GM23338 (cell line): ENCODE data around the gene OR13F1. TPM values are rescaled to one million over a fixed set of nuclear protein-coding genes. Genes with fewer than 3 reads are reported as not detected.

Experiments
- ATAC-seq: fragments of 200-7000 bp; cut with Tn5 transposase; 3 replicates; pipeline ENCODE4 v1.9.1; 2020
- DNase-seq: peaks from one replicate; pipeline ENCODE4 v3.0.0-alpha.2; 2015; ENCODE audit warnings: low spot score
- H2AFZ ChIP-seq: fragments of 200-600 bp; sonication (generic); 2 replicates; pipeline ENCODE4 v1.8.0; 2016; ENCODE audit warnings: antibody characterized with exemption, mild to moderate bottlenecking, moderate library complexity
- H3F3A ChIP-seq: fragments of 200-600 bp; sonication (generic); replicated peaks from 2 replicates; pipeline ENCODE4 v1.8.0; 2017; ENCODE audit warnings: antibody characterized with exemption, mixed run types, low read depth
- H3K27ac ChIP-seq: fragments of 200-600 bp; sonication (generic); 2 replicates; pipeline ENCODE4 v1.6.1; 2016; ENCODE audit warnings: low read depth
- H3K27me3 ChIP-seq: fragments of 200-600 bp; sonication (generic); 2 replicates; pipeline ENCODE4 v1.8.0; 2016; ENCODE audit warnings: mild to moderate bottlenecking, mixed run types, moderate library complexity; ENCODE audit not compliant: insufficient read depth
- H3K36me3 ChIP-seq: fragments of 200-600 bp; sonication (generic); 2 replicates; pipeline ENCODE4 v1.8.0; 2016; ENCODE audit warnings: mild to moderate bottlenecking; ENCODE audit not compliant: insufficient read depth
- H3K4me1 ChIP-seq: fragments of 200-600 bp; sonication (generic); 2 replicates; pipeline ENCODE4 v1.8.0; 2016; ENCODE audit warnings: mild to moderate bottlenecking, moderate library complexity; ENCODE audit not compliant: insufficient read depth
- H3K4me2 ChIP-seq: fragments of 200-600 bp; sonication (generic); 2 replicates; pipeline ENCODE4 v1.7.1; 2017; ENCODE audit warnings: mixed run types
- H3K4me3 ChIP-seq: fragments of 200-600 bp; sonication (generic); 2 replicates; pipeline ENCODE4 v1.6.1; 2016; ENCODE audit warnings: mixed run types
- H3K79me2 ChIP-seq: fragments of 200-600 bp; sonication (generic); replicated peaks from 2 replicates; pipeline ENCODE4 v1.8.0; 2017; ENCODE audit warnings: mild to moderate bottlenecking; ENCODE audit not compliant: insufficient read depth
- H3K9me2 ChIP-seq: fragments of 200-600 bp; sonication (generic); 2 replicates; pipeline ENCODE4 v1.8.0; 2017; ENCODE audit not compliant: insufficient read depth
- H4K20me1 ChIP-seq: fragments of 200-600 bp; sonication (generic); replicated peaks from 2 replicates; pipeline ENCODE4 v1.8.0; 2017; ENCODE audit warnings: mild to moderate bottlenecking; ENCODE audit not compliant: insufficient read depth
- H3K27ac Mint-ChIP-seq: 2 replicates; pipeline ENCODE4 v1.8.0; 2020; ENCODE audit warnings: inconsistent platforms, mild to moderate bottlenecking, moderate library complexity, mixed read lengths
- H3K27me3 Mint-ChIP-seq: 3 replicates; pipeline ENCODE4 v1.8.0; 2022; ENCODE audit warnings: low read depth, mild to moderate bottlenecking, moderate library complexity, mixed read lengths, inconsistent platforms; ENCODE audit not compliant: insufficient read depth, poor library complexity
- H3K36me3 Mint-ChIP-seq: 3 replicates; pipeline ENCODE4 v1.8.0; 2021; ENCODE audit warnings: low read depth, mild to moderate bottlenecking, inconsistent platforms, moderate library complexity, mixed read lengths
- H3K4me1 Mint-ChIP-seq: 3 replicates; pipeline ENCODE4 v1.8.0; 2020; ENCODE audit warnings: mild to moderate bottlenecking, inconsistent platforms, mixed read lengths
- H3K4me3 Mint-ChIP-seq: 3 replicates; pipeline ENCODE4 v1.8.0; 2021; ENCODE audit warnings: moderate library complexity, mild to moderate bottlenecking, inconsistent platforms, mixed read lengths
- H3K9me3 Mint-ChIP-seq: 3 replicates; pipeline ENCODE4 v1.8.0; 2020; ENCODE audit warnings: moderate library complexity, mild to moderate bottlenecking, inconsistent platforms, mixed read lengths
- CREB1 ChIP-seq: fragments of 250-450 bp; sonication (Bioruptor Pico); IDR thresholded peaks from 2 replicates; pipeline ENCODE4 v1.5.0; 2020; ENCODE audit warnings: low read depth, mild to moderate bottlenecking, moderate library complexity
- CTCF ChIP-seq, 2 experiments: fragments of 200-600 bp in 1 of 2; sonication (generic) in 1 of 2; conservative IDR thresholded peaks; 2 replicates each; pipeline versions ENCODE4 v1.5.1 to v1.6.1; 2016 to 2017; ENCODE audit warnings: antibody characterized with exemption in 2 of 2, low read depth in 2 of 2, mild to moderate bottlenecking in 2 of 2, moderate library complexity in 1 of 2
- EZH2phosphoT487 ChIP-seq: fragments of 200-600 bp; sonication (generic); IDR thresholded peaks from one replicate; pipeline ENCODE4 v1.8.1; 2018; ENCODE audit warnings: antibody characterized with exemption; ENCODE audit not compliant: unreplicated experiment
- NANOG ChIP-seq: IDR thresholded peaks from 2 replicates; pipeline ENCODE4 v1.6.1; 2016; ENCODE audit warnings: antibody characterized with exemption, borderline replicate concordance
- POLR2AphosphoS5 ChIP-seq: IDR thresholded peaks from 2 replicates; pipeline ENCODE4 v1.6.1; 2016; ENCODE audit warnings: antibody characterized with exemption, low read depth
- REST ChIP-seq: IDR thresholded peaks from one replicate; pipeline ENCODE4 v1.6.1; 2018; ENCODE audit warnings: antibody characterized with exemption; ENCODE audit not compliant: unreplicated experiment
- STAT1 ChIP-seq: IDR thresholded peaks from one replicate; pipeline ENCODE4 v1.6.1; 2016; ENCODE audit warnings: antibody characterized with exemption; ENCODE audit not compliant: unreplicated experiment
- ZNF114 ChIP-seq: fragments of 250-450 bp; sonication (Bioruptor Pico); IDR thresholded peaks from 2 replicates; pipeline ENCODE4 v1.5.0; 2020; ENCODE audit warnings: mild to moderate bottlenecking, moderate library complexity
- polyA plus RNA-seq: library from polyadenylated mRNA; unstranded; fragments of >200 nt; fragmentation: Nextera tagmentation; extraction: Ambion mirVana; gene quantifications from 2 replicates; pipeline ENCODE4 v1.2.1, GENCODE V29; 2016
- total RNA-seq: library from RNA; depleted of rRNA; stranded (reverse); fragments of >200 nt; shearing (Covaris generic); gene quantifications from 2 replicates; pipeline ENCODE4 v1.2.3, GENCODE V29; 2014
- TF ChIP-seq, protein P1 (sequence below): IDR thresholded peaks from 2 replicates; pipeline ENCODE4 v1.6.1; 2016; ENCODE audit warnings: antibody characterized with exemption
- TF ChIP-seq, protein P2 (sequence below): fragments of 250-450 bp; sonication (Bioruptor Pico); IDR thresholded peaks from 2 replicates; pipeline ENCODE4 v1.5.0; 2020; ENCODE audit warnings: mild to moderate bottlenecking, moderate library complexity

Gene OR13F1
- total and polyA plus RNA-seq, 2 experiments from 2014 or later: not detected

DNA sequence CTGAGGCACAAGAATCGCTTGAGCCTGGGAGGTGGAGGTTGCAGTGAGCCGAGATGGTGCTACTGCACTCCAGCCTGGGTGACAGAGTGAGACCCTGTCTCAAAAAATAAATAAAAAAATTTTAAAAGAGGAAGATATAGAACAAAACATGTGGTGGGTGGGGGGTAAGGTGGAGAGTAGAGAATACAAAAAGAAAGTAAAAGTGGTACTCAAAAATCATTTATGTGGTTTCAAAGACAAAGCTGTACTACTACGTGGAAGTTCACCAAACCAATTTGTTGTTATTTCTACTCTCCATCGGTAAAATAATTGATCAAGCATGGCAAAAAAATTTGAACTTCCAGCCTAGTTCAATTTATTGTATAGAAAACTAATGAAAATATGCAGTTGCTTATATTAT lies 40.6 kb downstream of the OR13F1 start (continued):
- TF ChIP-seq CTCF (conservative IDR thresholded peaks at IDR 0.05; ENCODE audit: low read depth in 2 of 2) (no peak), CREB1 (CRISPR knock-in tag) (no peak), NANOG (no peak), REST (no peak)
- TF ChIP-seq, protein P1, sequence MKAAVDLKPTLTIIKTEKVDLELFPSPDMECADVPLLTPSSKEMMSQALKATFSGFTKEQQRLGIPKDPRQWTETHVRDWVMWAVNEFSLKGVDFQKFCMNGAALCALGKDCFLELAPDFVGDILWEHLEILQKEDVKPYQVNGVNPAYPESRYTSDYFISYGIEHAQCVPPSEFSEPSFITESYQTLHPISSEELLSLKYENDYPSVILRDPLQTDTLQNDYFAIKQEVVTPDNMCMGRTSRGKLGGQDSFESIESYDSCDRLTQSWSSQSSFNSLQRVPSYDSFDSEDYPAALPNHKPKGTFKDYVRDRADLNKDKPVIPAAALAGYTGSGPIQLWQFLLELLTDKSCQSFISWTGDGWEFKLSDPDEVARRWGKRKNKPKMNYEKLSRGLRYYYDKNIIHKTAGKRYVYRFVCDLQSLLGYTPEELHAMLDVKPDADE: no peak

GRCh38 chr9:104553261-104553660 lies 49.2 kb downstream of the OR13F1 start:
- Mint-ChIP-seq H3K4me3 (no peak overlapping the region), H3K9me3 (peaks cover 8% of the 10 kb centered on the region; the same call in 1 of the 3 replicates)
- TF ChIP-seq CREB1 (CRISPR knock-in tag): no peak
- TF ChIP-seq, protein P2, sequence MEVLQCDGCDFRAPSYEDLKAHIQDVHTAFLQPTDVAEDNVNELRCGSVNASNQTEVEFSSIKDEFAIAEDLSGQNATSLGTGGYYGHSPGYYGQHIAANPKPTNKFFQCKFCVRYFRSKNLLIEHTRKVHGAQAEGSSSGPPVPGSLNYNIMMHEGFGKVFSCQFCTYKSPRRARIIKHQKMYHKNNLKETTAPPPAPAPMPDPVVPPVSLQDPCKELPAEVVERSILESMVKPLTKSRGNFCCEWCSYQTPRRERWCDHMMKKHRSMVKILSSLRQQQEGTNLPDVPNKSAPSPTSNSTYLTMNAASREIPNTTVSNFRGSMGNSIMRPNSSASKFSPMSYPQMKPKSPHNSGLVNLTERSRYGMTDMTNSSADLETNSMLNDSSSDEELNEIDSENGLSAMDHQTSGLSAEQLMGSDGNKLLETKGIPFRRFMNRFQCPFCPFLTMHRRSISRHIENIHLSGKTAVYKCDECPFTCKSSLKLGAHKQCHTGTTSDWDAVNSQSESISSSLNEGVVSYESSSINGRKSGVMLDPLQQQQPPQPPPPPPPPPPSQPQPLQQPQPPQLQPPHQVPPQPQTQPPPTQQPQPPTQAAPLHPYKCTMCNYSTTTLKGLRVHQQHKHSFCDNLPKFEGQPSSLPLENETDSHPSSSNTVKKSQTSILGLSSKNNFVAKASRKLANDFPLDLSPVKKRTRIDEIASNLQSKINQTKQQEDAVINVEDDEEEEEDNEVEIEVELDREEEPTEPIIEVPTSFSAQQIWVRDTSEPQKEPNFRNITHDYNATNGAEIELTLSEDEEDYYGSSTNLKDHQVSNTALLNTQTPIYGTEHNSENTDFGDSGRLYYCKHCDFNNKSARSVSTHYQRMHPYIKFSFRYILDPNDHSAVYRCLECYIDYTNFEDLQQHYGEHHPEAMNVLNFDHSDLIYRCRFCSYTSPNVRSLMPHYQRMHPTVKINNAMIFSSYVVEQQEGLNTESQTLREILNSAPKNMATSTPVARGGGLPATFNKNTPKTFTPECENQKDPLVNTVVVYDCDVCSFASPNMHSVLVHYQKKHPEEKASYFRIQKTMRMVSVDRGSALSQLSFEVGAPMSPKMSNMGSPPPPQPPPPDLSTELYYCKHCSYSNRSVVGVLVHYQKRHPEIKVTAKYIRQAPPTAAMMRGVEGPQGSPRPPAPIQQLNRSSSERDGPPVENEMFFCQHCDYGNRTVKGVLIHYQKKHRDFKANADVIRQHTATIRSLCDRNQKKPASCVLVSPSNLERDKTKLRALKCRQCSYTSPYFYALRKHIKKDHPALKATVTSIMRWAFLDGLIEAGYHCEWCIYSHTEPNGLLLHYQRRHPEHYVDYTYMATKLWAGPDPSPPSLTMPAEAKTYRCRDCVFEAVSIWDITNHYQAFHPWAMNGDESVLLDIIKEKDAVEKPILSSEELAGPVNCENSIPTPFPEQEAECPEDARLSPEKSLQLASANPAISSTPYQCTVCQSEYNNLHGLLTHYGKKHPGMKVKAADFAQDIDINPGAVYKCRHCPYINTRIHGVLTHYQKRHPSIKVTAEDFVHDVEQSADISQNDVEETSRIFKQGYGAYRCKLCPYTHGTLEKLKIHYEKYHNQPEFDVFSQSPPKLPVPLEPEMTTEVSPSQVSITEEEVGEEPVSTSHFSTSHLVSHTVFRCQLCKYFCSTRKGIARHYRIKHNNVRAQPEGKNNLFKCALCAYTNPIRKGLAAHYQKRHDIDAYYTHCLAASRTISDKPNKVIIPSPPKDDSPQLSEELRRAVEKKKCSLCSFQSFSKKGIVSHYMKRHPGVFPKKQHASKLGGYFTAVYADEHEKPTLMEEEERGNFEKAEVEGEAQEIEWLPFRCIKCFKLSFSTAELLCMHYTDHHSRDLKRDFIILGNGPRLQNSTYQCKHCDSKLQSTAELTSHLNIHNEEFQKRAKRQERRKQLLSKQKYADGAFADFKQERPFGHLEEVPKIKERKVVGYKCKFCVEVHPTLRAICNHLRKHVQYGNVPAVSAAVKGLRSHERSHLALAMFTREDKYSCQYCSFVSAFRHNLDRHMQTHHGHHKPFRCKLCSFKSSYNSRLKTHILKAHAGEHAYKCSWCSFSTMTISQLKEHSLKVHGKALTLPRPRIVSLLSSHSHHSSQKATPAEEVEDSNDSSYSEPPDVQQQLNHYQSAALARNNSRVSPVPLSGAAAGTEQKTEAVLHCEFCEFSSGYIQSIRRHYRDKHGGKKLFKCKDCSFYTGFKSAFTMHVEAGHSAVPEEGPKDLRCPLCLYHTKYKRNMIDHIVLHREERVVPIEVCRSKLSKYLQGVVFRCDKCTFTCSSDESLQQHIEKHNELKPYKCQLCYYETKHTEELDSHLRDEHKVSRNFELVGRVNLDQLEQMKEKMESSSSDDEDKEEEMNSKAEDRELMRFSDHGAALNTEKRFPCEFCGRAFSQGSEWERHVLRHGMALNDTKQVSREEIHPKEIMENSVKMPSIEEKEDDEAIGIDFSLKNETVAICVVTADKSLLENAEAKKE (CRISPR knock-in tag): no peak
- no peak for TF ChIP-seq EZH2phosphoT487
- no peak for TF ChIP-seq POLR2AphosphoS5
- no peak for TF ChIP-seq CTCF (conservative IDR thresholded peaks at IDR 0.05; ENCODE audit: low read depth in 2 of 2)
- TF ChIP-seq STAT1: no peak
- TF ChIP-seq ZNF114: no peak
- TF ChIP-seq NANOG: no peak

More at GRCh38 chr9:104553261-104553660, 49.2 kb downstream of the OR13F1 start:
- Histone ChIP-seq H3K79me2 (no peaks in the 10 kb centered on the region), H3F3A (no peaks in the 10 kb centered on the region), H3K9me2 (no peaks in the 10 kb centered on the region; the same call in 1 of the 2 replicates), H3K4me1 (peaks cover 4% of the 10 kb centered on the region; the same call in 1 of the 2 replicates), H3K4me3 (no peak overlapping the region), H3K27ac (no peak overlapping the region), H3K36me3 (no peaks in the 10 kb centered on the region), H3K27me3 (no peaks in the 10 kb centered on the region), H2AFZ (no peak overlapping the region), H4K20me1 (no peaks in the 10 kb centered on the region), H3K4me2 (no peak overlapping the region)
- ATAC-seq (no peak), DNase-seq (no peak)
- Mint-ChIP-seq H3K27ac (no peak overlapping the region), H3K27me3 (no peaks in the 10 kb centered on the region), H3K36me3 (no peaks in the 10 kb centered on the region), H3K4me1 (0 out of 3 replicates have a peak, but pooled peaks cover 3% of the 10 kb centered on the region)
